ENCODE results near the gene BTNL2. TPM values are rescaled to one million over a fixed set of nuclear protein-coding genes. Genes with fewer than 3 reads are reported as not detected.
"Not testable (repeated sequence)": the region's sequence is repeated elsewhere in the genome, so short reads cannot be mapped to it uniquely, and the experiment has no call there.

Gene BTNL2
- total RNA-seq, 5 donors from 2014 or later (not counting 1 experiment from before 2014, with no cell fraction given): not detected

DNA sequence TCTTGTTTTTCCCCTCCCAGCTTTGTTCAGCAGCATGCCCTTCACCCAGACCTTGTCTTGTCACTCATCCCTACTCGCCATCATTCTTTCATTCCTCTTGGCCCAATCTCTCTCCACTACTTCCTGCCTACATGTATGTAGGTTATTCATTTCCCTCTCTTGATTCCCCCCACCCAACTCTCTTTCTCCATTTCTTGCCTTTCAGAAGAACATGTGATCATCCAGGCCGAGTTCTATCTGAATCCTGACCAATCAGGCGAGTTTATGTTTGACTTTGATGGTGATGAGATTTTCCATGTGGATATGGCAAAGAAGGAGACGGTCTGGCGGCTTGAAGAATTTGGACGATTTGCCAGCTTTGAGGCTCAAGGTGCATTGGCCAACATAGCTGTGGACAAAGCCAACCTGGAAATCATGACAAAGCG, 35.3 kb upstream of the BTNL2 start:
- DNase-seq: no peak
- no peak overlapping the region for H3K4me3 ChIP-seq (ENCODE audit: control insufficient read depth in 1 of 2, extremely low read depth in 1 of 2, low read length in 1 of 2)
- H3K4me3 Mint-ChIP-seq: no peak overlapping the region
- POLR2A ChIA-PET: no interaction called here
- H3K27me3 Mint-ChIP-seq: peaks cover 20 to 42% of the 10 kb centered on the region in 2 donors
- H3K9me3 Mint-ChIP-seq: no peaks in the 10 kb centered on the region
- H3K27ac Mint-ChIP-seq: no peak overlapping the region
- H3K4me1 ChIP-seq (ENCODE audit: control insufficient read depth in 1 of 2, extremely low read depth in 1 of 2, insufficient read depth in 2 of 2, low read length in 2 of 2): peaks cover 0 to 2% of the 10 kb centered on the region in 2 experiments
- H3K36me3 ChIP-seq (ENCODE audit: control insufficient read depth in 2 of 2, extremely low read depth in 1 of 2, insufficient read depth in 1 of 2, low read length in 1 of 2): no peaks in the 10 kb centered on the region
- H3K27ac ChIP-seq (ENCODE audit: low read length): no peak overlapping the region
- WGBS (ENCODE audit: insufficient coverage): 91% methylated on average over 4 of the region's 7 CpGs
- peaks cover 0 to 3% of the 10 kb centered on the region in 2 experiments for H3K27me3 ChIP-seq (replicated peaks in 1 of 2; ENCODE audit: control insufficient read depth in 2 of 2, extremely low read depth in 1 of 2, insufficient read depth in 2 of 2, low read length in 1 of 2)
- peaks cover 8 to 21% (median 10%) of the 10 kb centered on the region in 3 donors for H3K4me1 Mint-ChIP-seq
- no peaks in the 10 kb centered on the region for H3K36me3 Mint-ChIP-seq
- no peak for ATAC-seq (replicated peaks in 1 of 4)
- no peaks in the 10 kb centered on the region for H3K9me3 ChIP-seq
- CTCF ChIA-PET: no interaction called here

GRCh38 chr6:32439602-32440214, 32.7 kb upstream of the BTNL2 start, which contains the start of gene HLA-DRA:
HLA-DRA (plus strand) TSS chr6:32439887; CDS start chr6:32439951, 64 bp downstream.
- peak within 1 kb of the TSS in 1 of 2 donors; percentile 49 for H3K4me3 ChIP-seq (ENCODE audit: control insufficient read depth in 1 of 2, extremely low read depth in 1 of 2, low read length in 1 of 2)
- 4% methylated on average over 4 of the region's 9 CpGs for whole genome bisulfite sequencing (ENCODE audit: insufficient coverage)
- CTCF ChIA-PET: interaction anchor here in 1 of 2 donors (1.9 kb wide), 1 partner anchor 252 kb away, joined by 5 read pairs; no protein-coding TSS in a partner anchor
- peak within 1 kb of the TSS; percentile 8 to 78 for H3K27ac Mint-ChIP-seq
- H3K4me3 Mint-ChIP-seq: peak within 1 kb of the TSS; percentile 54 to 84 (median 61)
- H3K36me3 Mint-ChIP-seq: no peaks in the 10 kb centered on the region
- H3K36me3 ChIP-seq (ENCODE audit: control insufficient read depth in 2 of 2, extremely low read depth in 1 of 2, insufficient read depth in 1 of 2, low read length in 1 of 2): no peaks in the 10 kb centered on the region
- DNase-seq: peak in 19 of 35 experiments; percentile 2 to 84 (median 16)
- H3K27me3 ChIP-seq (replicated peaks in 1 of 2; ENCODE audit: control insufficient read depth in 2 of 2, extremely low read depth in 1 of 2, insufficient read depth in 2 of 2, low read length in 1 of 2): no peaks in the 10 kb centered on the region
- peak; percentile 65 to 88 (median 73) for ATAC-seq (replicated peaks in 1 of 4)
- H3K4me1 Mint-ChIP-seq: peaks cover 8 to 21% (median 10%) of the 10 kb centered on the region in 3 donors
- peaks cover 0 to 2% of the 10 kb centered on the region in 2 experiments for H3K4me1 ChIP-seq (ENCODE audit: control insufficient read depth in 1 of 2, extremely low read depth in 1 of 2, insufficient read depth in 2 of 2, low read length in 2 of 2)
- H3K9me3 Mint-ChIP-seq: no peaks in the 10 kb centered on the region
- no peaks in the 10 kb centered on the region for H3K9me3 ChIP-seq
- POLR2A ChIA-PET: interaction anchor here in 1 of 2 donors (0.9 kb wide), 1 partner anchor 246 kb away, joined by 17 read pairs; no protein-coding TSS in a partner anchor
- H3K27me3 Mint-ChIP-seq: peaks cover 19 to 32% of the 10 kb centered on the region in 2 donors
- H3K27ac ChIP-seq (ENCODE audit: low read length): peak within 1 kb of the TSS; percentile 59

GRCh38 chr6:32439139-32439538, 32.2 kb upstream of the BTNL2 start:
- no peak overlapping the region for H3K4me3 ChIP-seq (ENCODE audit: control insufficient read depth in 1 of 2, extremely low read depth in 1 of 2, low read length in 1 of 2)
- DNase-seq (no peak), ATAC-seq (replicated peaks in 1 of 4) (no peak)
- H3K4me3 Mint-ChIP-seq: no peak overlapping the region
- H3K4me1 ChIP-seq (ENCODE audit: control insufficient read depth in 1 of 2, extremely low read depth in 1 of 2, insufficient read depth in 2 of 2, low read length in 2 of 2): peaks cover 0 to 2% of the 10 kb centered on the region in 2 experiments
- H3K27ac ChIP-seq (ENCODE audit: low read length): peak overlapping the region; percentile 38
- CTCF ChIA-PET: interaction anchor here in 1 of 2 donors (0.7 to 1.9 kb wide), 2 partner anchors 8 to 253 kb away, joined by 4 to 5 read pairs; no protein-coding TSS in a partner anchor
- H3K4me1 Mint-ChIP-seq: peaks cover 8 to 21% (median 10%) of the 10 kb centered on the region in 3 donors
- no peaks in the 10 kb centered on the region for H3K9me3 ChIP-seq
- peaks cover 19 to 32% of the 10 kb centered on the region in 2 donors for H3K27me3 Mint-ChIP-seq
- H3K27me3 ChIP-seq (replicated peaks in 1 of 2; ENCODE audit: control insufficient read depth in 2 of 2, extremely low read depth in 1 of 2, insufficient read depth in 2 of 2, low read length in 1 of 2): no peaks in the 10 kb centered on the region
- no peaks in the 10 kb centered on the region for H3K36me3 Mint-ChIP-seq
- POLR2A ChIA-PET: interaction anchor here in 1 of 2 donors (0.5 to 0.9 kb wide), 3 partner anchors 29 to 535 kb away, joined by 3 to 17 read pairs (median 3); no protein-coding TSS in a partner anchor
- H3K27ac Mint-ChIP-seq: peak overlapping the region in 1 of 2 donors; percentile 78
- no peaks in the 10 kb centered on the region for H3K9me3 Mint-ChIP-seq
- no peaks in the 10 kb centered on the region for H3K36me3 ChIP-seq (ENCODE audit: control insufficient read depth in 2 of 2, extremely low read depth in 1 of 2, insufficient read depth in 1 of 2, low read length in 1 of 2)
- WGBS (ENCODE audit: insufficient coverage): 80% methylated on average over 1 of the region's 1 CpG

GRCh38 chr6:32436995-32437836, 30.2 kb upstream of the BTNL2 start:
- no peaks in the 10 kb centered on the region for H3K9me3 Mint-ChIP-seq
- H3K4me3 Mint-ChIP-seq: no peak overlapping the region
- Histone ChIP-seq H3K4me1 (ENCODE audit: control insufficient read depth in 1 of 2, extremely low read depth in 1 of 2, insufficient read depth in 2 of 2, low read length in 2 of 2) (peaks cover 0 to 2% of the 10 kb centered on the region in 2 experiments), H3K4me3 (ENCODE audit: control insufficient read depth in 1 of 2, extremely low read depth in 1 of 2, low read length in 1 of 2) (no peak overlapping the region), H3K9me3 (no peaks in the 10 kb centered on the region), H3K36me3 (ENCODE audit: control insufficient read depth in 2 of 2, extremely low read depth in 1 of 2, insufficient read depth in 1 of 2, low read length in 1 of 2) (no peaks in the 10 kb centered on the region), H3K27ac (ENCODE audit: low read length) (peak overlapping the region; percentile 43), H3K27me3 (replicated peaks in 1 of 2; ENCODE audit: control insufficient read depth in 2 of 2, extremely low read depth in 1 of 2, insufficient read depth in 2 of 2, low read length in 1 of 2) (no peaks in the 10 kb centered on the region)
- H3K27me3 Mint-ChIP-seq: peaks cover 17 to 30% of the 10 kb centered on the region in 2 donors
- DNase-seq (peak in 1 of 35 experiments; percentile 56), ATAC-seq (replicated peaks in 1 of 4) (peak in 1 of 4 experiments; percentile 57)
- no CpG with 5 or more reads among the region's 2 CpGs for WGBS (ENCODE audit: insufficient coverage)
- H3K36me3 Mint-ChIP-seq: no peaks in the 10 kb centered on the region
- ChIA-PET CTCF (interaction anchor here in 1 of 2 donors (1.4 kb wide), 1 partner anchor 349 kb away, joined by 5 read pairs; no protein-coding TSS in a partner anchor), POLR2A (no interaction called here)
- no peak overlapping the region for H3K27ac Mint-ChIP-seq
- H3K4me1 Mint-ChIP-seq: peaks cover 8 to 21% (median 10%) of the 10 kb centered on the region in 3 donors

- H3K9me3 Mint-ChIP-seq: no peaks in the 10 kb centered on the region
- peaks cover 8 to 17% (median 10%) of the 10 kb centered on the region in 3 donors for H3K4me1 Mint-ChIP-seq
- no peak overlapping the region for H3K4me3 ChIP-seq (ENCODE audit: control insufficient read depth in 1 of 2, extremely low read depth in 1 of 2, low read length in 1 of 2)
- H3K27me3 Mint-ChIP-seq: peaks cover 14 to 22% of the 10 kb centered on the region in 2 donors
- no peaks in the 10 kb centered on the region for H3K36me3 ChIP-seq (ENCODE audit: control insufficient read depth in 2 of 2, extremely low read depth in 1 of 2, insufficient read depth in 1 of 2, low read length in 1 of 2)
- no peaks in the 10 kb centered on the region for H3K36me3 Mint-ChIP-seq
- H3K9me3 ChIP-seq: no peaks in the 10 kb centered on the region
- no CpG with 5 or more reads among the region's 4 CpGs for WGBS (ENCODE audit: insufficient coverage)
- peaks cover 0 to 2% of the 10 kb centered on the region in 2 experiments for H3K4me1 ChIP-seq (ENCODE audit: control insufficient read depth in 1 of 2, extremely low read depth in 1 of 2, insufficient read depth in 2 of 2, low read length in 2 of 2)
- DNase-seq: no peak
- no peaks in the 10 kb centered on the region for H3K27me3 ChIP-seq (replicated peaks in 1 of 2; ENCODE audit: control insufficient read depth in 2 of 2, extremely low read depth in 1 of 2, insufficient read depth in 2 of 2, low read length in 1 of 2)
- no peak overlapping the region for H3K27ac Mint-ChIP-seq
- ChIA-PET POLR2A (no interaction called here), CTCF (no interaction called here)
- ATAC-seq (replicated peaks in 1 of 4): no peak
- H3K27ac ChIP-seq (ENCODE audit: low read length): no peak overlapping the region
- H3K4me3 Mint-ChIP-seq: no peak overlapping the region
Observed at GRCh38 chr6:32436186-32436585, 29.2 kb upstream of the BTNL2 start.

GRCh38 chr6:32433950-32434349, 27.0 kb upstream of the BTNL2 start:
- H3K36me3 ChIP-seq (ENCODE audit: control insufficient read depth in 2 of 2, extremely low read depth in 1 of 2, insufficient read depth in 1 of 2, low read length in 1 of 2); H3K9me3 ChIP-seq; POLR2A ChIA-PET; DNase-seq; H3K27ac ChIP-seq (ENCODE audit: low read length); H3K4me3 Mint-ChIP-seq; H3K27me3 Mint-ChIP-seq; H3K4me1 ChIP-seq (ENCODE audit: control insufficient read depth in 1 of 2, extremely low read depth in 1 of 2, insufficient read depth in 2 of 2, low read length in 2 of 2); H3K27ac Mint-ChIP-seq; CTCF ChIA-PET; H3K9me3 Mint-ChIP-seq; H3K4me1 Mint-ChIP-seq; ATAC-seq (replicated peaks in 1 of 4); H3K36me3 Mint-ChIP-seq; H3K27me3 ChIP-seq (replicated peaks in 1 of 2; ENCODE audit: control insufficient read depth in 2 of 2, extremely low read depth in 1 of 2, insufficient read depth in 2 of 2, low read length in 1 of 2); H3K4me3 ChIP-seq (ENCODE audit: control insufficient read depth in 1 of 2, extremely low read depth in 1 of 2, low read length in 1 of 2): not testable (repeated sequence)
- no CpG with 5 or more reads among the region's 1 CpG for WGBS (ENCODE audit: insufficient coverage)
